NCI-H2107 (cell line): ENCODE measurements around the gene MMP19.

Experiments used
- DNase-seq: peaks from one replicate; lab custom pipeline; 2025; lab: John Stamatoyannopoulos, UW

MMP19 gene

GRCh38 chr12:55814257-55814656 lies 28.5 kb downstream of the MMP19 start:
- DNase-seq = no peak

- no peak for DNase-seq
These were observed 30.6 kb downstream of the MMP19 start for GRCh38 chr12:55812088-55812487.

- no peak for DNase-seq
These were observed 33.5 kb downstream of the MMP19 start for GRCh38 chr12:55809274-55809673.

- DNase-seq = no peak
These were observed 35.8 kb downstream of the MMP19 start for GRCh38 chr12:55806982-55807381.

GRCh38 chr12:55797550-55797949 lies 45.2 kb downstream of the MMP19 start:
- no peak for DNase-seq

GRCh38 chr12:55797068-55797467 lies 45.7 kb downstream of the MMP19 start:
- peak; percentile 23 for DNase-seq

GRCh38 chr12:55795950-55796349 lies 46.8 kb downstream of the MMP19 start:
- DNase-seq = no peak

- no peak for DNase-seq
These were observed 52.8 kb downstream of the MMP19 start for GRCh38 chr12:55789893-55790292.

- no peak for DNase-seq
These were observed 53.6 kb downstream of the MMP19 start for GRCh38 chr12:55789171-55789570.

GRCh38 chr12:55788546-55788945 lies 54.2 kb downstream of the MMP19 start:
- DNase-seq = no peak
